Fibroblast of gingiva (primary cell): ENCODE measurements around the gene MRPL52.
A peak's percentile ranks its signal among the peaks of the same experiment; 100 is the strongest.
"Not testable (repeated sequence)": the region's sequence is repeated elsewhere in the genome, so short reads cannot be mapped to it uniquely, and the experiment has no call there.

ENCODE experiments used
- DNase-seq: peaks from one replicate; pipeline ENCODE4 v3.0.0-alpha.2; 2011; ENCODE audit warnings: low read depth

MRPL52 gene

DNA sequence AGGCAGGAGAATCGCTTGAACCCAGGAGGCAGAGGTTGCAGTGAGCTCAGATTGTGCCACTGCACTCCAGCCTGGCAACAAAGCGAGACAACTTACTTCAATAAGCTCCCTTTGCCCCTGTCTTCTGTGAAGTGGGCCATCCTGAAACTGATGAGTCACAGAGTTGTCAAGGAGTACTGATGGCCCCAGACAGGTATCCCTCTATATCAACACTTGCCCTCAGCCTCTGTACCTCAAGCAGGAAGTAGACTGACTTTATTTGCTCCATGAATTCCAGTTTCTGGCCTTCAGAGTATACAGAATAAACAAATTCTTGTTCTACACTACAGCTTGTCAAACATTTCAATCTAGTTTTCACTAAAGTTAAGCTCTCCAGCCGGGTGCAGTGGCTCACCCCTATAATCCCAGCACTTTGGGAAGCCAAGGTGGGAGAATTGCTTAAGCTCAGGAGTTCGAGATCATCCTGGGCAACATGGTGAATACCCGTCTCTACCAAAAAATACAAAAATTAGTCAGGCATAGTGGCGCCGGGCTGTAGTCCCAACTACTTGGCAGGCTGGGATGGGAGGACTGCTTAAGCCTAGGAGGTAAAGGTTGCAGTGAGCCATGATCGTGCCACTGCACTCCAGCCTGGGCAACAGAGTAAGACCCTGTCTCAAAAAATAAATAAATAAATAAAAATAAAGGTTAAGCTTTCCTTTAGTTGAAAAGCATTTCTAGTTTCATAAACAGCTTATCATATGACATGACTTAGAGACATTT, 25.5 kb downstream of the MRPL52 start:
- DNase-seq, result no peak

DNA sequence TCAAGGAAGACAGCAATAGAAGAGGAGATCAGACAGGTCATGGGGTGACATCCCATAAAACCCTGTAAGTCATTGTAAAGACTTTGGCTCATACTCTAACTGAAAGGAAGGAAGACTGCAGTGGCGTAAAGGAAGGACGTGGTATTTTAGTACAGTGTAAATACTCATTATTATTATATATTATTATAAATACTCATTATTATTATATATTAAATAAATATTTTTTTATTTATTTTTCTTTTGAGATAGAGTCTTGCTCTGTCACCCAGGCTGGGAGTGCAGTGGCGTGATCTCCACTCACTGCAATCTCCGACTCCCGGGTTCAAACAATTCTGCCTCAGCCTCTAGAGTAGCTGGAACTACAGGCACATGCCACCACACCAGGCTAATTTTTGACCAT, 26.7 kb downstream of the MRPL52 start:
- DNase-seq, result no peak

GRCh38 chr14:22860377-22860776, 30.7 kb downstream of the MRPL52 start:
- DNase-seq, result not testable (repeated sequence)

DNA sequence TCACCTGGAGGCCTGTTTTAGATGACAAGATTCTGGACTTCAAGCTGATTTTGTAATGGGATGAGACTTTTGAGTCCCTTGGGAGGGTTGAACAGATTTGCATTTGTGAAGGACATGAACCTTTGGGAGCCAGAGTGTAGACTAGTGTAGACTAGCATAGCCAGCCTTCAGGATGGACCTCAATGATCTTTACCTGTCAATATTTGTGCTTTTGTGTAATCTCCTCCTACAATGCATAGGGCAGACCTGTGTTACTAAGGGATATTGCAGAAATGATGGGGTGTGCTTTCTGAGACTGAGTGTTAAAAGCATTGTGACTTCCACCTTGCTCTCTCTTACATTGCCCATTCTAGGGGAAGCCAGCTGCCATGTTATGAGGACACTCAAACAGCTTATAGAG, 32.0 kb downstream of the MRPL52 start:
- DNase-seq, result no peak

GRCh38 chr14:22864979-22865378, 35.3 kb downstream of the MRPL52 start:
- DNase-seq, result no peak

DNA sequence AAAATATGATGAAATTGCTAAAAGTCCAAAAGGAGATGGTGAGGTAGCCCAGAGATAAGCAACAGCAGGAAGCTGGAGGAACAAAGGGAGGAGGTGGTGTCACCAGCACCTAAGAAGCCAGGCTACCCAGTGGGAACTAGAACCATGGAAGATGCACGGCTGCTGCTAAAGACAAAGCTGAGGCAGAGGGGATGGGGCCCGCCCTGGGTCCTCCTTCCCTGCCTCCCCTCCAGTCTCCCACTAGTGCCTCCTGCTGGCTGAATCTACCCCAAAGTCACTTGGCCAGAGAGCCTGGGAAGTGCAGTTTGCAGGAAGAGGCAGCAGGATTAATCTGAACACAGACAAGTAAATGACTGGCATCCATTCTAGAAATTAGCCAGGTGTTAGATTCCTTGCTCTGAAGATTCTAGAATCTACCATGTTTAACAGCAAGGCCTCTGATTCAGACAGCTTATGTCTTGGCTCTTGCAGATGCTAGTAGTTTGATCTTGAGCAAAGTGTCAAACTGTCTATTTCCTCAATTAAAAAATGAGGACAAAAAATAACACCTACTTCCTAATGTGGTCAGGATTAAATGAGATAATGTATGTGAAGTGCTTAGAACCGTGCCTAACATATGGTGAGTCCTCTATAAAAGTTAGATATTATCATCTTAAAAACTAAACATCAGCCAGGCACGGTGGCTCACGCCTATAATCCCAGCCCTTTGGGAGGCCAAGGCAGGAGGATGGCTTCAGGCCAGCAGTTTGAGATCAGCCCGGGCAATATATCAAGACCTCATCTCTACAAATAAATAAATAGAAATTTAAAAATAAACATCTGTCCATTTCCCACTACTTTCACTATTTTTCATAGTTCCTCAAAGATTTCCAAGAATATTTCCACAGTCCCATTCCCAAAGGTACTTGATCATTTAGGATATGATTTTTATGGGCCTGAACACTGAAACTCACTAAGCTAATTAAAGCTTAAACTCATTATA, 36.0 kb downstream of the MRPL52 start:
- no peak for DNase-seq

DNA sequence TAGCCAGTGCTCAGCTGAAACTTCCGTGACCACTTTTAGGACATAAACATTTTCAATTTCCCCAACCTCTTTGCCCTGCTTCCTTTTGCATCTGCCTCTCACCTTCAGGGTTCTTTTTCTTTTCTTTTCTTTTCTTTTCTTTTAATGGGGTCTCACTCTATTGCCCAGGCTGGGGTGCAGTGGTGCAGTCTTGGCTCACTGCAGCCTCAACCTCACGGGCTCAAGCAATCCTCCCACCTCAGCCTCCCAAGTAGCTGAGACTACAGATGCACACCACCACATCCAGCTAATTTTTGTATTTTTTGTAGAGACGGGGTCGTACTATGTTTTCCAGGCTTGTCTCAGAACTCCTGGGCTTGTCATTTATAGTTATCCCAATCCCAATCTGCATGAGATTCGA, 37.2 kb downstream of the MRPL52 start:
- no peak for DNase-seq

GRCh38 chr14:22870811-22871223, 41.1 kb downstream of the MRPL52 start:
- DNase-seq, result no peak

DNA sequence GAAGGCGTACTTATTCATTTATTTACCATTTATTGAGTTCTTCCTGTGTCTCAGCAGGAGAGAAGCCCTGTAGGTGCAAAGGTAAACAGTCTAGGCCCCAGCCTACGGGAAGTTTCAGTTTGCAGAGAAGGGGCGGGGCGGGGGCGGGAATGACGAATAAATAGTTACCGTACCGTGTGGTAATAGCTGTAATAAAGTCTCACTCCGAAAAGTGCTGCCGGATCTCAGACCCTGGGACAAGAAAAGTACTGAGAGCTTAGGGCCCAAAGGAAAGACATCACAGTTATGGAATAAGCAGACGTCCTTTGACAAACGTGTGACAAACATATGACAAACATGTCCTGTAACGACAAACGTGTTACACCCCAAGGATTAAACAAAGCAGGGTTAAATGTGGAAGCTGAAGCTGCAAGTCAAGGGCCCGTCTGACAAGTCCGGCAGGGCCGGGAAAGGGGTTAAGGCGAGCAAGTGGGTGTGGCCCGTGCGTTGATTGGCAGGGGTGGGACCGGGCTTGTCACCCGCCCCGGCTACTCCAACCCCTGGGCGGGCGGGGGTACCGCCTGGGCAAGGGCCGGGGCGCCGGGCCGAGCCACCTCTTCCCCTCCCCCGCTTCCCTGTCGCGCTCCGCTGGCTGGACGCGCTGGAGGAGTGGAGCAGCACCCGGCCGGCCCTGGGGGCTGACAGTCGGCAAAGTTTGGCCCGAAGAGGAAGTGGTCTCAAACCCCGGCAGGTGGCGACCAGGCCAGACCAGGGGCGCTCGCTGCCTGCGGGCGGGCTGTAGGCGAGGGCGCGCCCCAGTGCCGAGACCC, 41.7 kb downstream of the MRPL52 start, which contains the start of gene LRP10:
LRP10 (plus strand) TSS at position 517 of the 809 bp plus-strand sequence. CDS start 564 bp downstream, outside the sequence.
- DNase-seq, result peak; percentile 90

GRCh38 chr14:22872033-22872832, 42.5 kb downstream of the MRPL52 start:
- peak; percentile 64 for DNase-seq

DNA sequence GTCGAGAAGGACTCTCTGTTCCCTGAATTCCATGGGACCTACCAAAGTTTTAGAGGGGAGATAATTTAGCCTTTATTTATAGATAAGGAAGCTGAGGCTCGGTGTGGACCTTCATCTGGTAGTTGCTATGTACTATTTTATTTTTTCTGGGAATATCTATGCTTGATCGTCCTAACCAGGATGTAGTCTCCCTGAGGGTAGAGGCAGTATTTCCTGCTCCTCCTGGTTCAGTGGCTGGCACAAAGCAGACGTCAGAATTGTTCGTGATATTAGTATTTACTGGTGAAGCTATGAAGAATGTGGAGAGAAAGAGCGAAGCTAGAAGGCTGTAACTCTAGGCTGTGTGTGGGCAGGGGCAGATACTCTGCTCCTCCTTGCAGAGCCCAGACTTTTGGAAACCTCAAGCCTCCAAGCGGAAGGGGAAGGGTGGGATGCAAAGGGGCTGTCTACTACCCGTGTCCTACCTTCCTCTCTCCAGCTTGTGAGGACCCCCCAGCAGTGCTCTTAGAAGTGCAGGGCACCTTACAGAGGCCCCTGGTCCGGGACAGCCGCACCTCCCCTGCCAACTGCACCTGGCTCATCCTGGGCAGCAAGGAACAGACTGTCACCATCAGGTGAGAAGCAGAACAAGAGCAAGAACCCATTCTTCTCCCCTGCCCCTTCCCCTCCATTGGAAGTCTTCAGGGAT, 43.3 kb downstream of the MRPL52 start:
- DNase-seq, result no peak

- no peak for DNase-seq
Measured at GRCh38 chr14:22875003-22875747, 45.5 kb downstream of the MRPL52 start.

- no peak for DNase-seq
Measured at GRCh38 chr14:22875748-22876319, 46.1 kb downstream of the MRPL52 start.

- no peak for DNase-seq
Measured at GRCh38 chr14:22877000-22877501, 47.4 kb downstream of the MRPL52 start.

DNA sequence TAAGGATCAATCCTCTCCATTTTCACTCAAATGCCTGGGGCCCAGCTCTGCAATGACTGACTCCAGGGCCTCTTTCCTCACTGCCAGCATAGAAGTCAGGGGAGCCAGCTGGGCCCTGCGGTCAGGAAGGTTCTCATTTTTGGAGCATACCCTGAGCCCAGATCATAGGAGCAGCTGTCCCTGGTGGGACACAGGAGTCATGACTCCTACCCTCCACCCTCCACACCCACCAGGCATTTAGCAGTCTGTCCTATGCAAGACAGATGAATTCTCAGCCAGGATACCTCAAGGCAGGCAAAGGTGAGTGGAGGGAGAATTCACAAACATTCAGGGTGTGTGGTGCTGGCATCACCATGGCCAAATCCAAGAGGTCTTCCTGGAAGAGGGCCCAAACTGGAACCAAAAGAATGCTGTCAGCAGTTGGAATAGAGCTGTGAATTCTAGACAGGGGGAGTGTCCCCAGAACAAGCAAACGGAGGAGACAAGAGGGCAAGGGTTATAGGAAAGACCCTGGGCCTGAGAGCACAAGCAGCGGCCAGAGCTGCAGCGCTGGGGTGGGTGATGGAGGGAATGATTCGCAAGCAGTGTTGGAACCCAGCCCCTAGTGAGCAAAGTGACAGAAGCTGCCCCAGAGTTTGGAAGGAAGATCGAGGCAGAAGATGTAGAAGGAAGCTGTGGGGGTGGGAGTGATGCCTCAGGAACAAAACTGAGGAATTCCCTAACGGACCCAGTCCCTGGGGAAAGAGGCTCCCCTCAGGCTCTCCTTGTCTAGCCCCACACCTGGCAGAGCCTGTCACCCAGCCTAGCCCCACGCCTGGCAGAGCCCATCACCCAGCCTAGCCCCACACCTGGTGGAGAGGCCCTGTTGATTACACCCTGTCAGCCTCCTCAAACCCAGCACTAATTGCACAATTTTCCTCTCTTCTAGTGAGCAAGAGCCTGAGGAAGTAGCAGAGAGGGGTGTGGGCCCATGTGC, 48.9 kb downstream of the MRPL52 start:
- no peak for DNase-seq

GRCh38 chr14:22882064-22882463, 52.4 kb downstream of the MRPL52 start:
- no peak for DNase-seq

GRCh38 chr14:22882529-22883172, 53.0 kb downstream of the MRPL52 start:
- DNase-seq, result peak; percentile 11
